Neural progenitor cell (in vitro differentiated cells): ENCODE measurements around the gene HFE.

Experiments
- CTCF ChIP-seq: fragments of 200-600 bp; sonication (generic); IDR thresholded peaks from 2 replicates; pipeline ENCODE4 v1.5.1; 2017; ENCODE audit warnings: antibody characterized with exemption, mild to moderate bottlenecking
- EZH2 ChIP-seq: fragments of 200-600 bp; sonication (generic); IDR thresholded peaks from 2 replicates; pipeline ENCODE4 v1.6.1; 2017; ENCODE audit warnings: antibody characterized with exemption, mild to moderate bottlenecking, moderate library complexity

- TF ChIP-seq CTCF (no peak), EZH2 (no peak)
These were observed 43.7 kb upstream of the HFE start for GRCh38 chr6:26043384-26044139.
